Neural progenitor cell (in vitro differentiated cells): ENCODE data around the gene PARP3. TPM values are rescaled to one million over a fixed set of nuclear protein-coding genes. Genes with fewer than 3 reads are reported as not detected.

Source experiments
- DNase-seq: peaks from one replicate; pipeline ENCODE4 v3.0.0-alpha.2; 2016; ENCODE audit warnings: low spot score
- H2AFZ ChIP-seq: fragments of 200-600 bp; sonication (generic); replicated peaks from 2 replicates; pipeline ENCODE4 v1.6.1; 2016; ENCODE audit warnings: antibody characterized with exemption
- H3F3A ChIP-seq: fragments of 200-600 bp; sonication (generic); 2 replicates; pipeline ENCODE4 v1.6.1; 2016; ENCODE audit warnings: antibody characterized with exemption, low read depth
- H3K27ac ChIP-seq: fragments of 200-600 bp; sonication (generic); 2 replicates; pipeline ENCODE4 v1.5.1; 2016; ENCODE audit warnings: mild to moderate bottlenecking
- H3K27me3 ChIP-seq: fragments of 200-600 bp; sonication (generic); 2 replicates; pipeline ENCODE4 v1.6.1; 2016; ENCODE audit warnings: mild to moderate bottlenecking, moderate library complexity
- H3K36me3 ChIP-seq: fragments of 200-600 bp; sonication (generic); 2 replicates; pipeline ENCODE4 v1.5.1; 2016
- H3K4me1 ChIP-seq: fragments of 200-600 bp; sonication (generic); 2 replicates; pipeline ENCODE4 v1.6.1; 2016; ENCODE audit warnings: mixed run types
- H3K4me2 ChIP-seq: fragments of 200-600 bp; sonication (generic); 2 replicates; pipeline ENCODE4 v1.6.1; 2016
- H3K4me3 ChIP-seq: fragments of 200-600 bp; sonication (generic); 2 replicates; pipeline ENCODE4 v1.5.1; 2016
- H3K79me2 ChIP-seq: fragments of 200-600 bp; sonication (generic); 2 replicates; pipeline ENCODE4 v1.6.1; 2016; ENCODE audit warnings: low read depth
- H3K9ac ChIP-seq: fragments of 200-600 bp; sonication (generic); 2 replicates; pipeline ENCODE4 v1.6.1; 2016
- H3K9me3 ChIP-seq: fragments of 200-600 bp; sonication (generic); 2 replicates; pipeline ENCODE4 v1.5.1; 2016; ENCODE audit warnings: low read depth
- H4K20me1 ChIP-seq: fragments of 200-600 bp; sonication (generic); 2 replicates; pipeline ENCODE4 v1.6.1; 2016; ENCODE audit warnings: low read depth
- H3K27ac Mint-ChIP-seq: 3 replicates; pipeline ENCODE4 v1.8.0; 2021; ENCODE audit warnings: mixed read lengths
- H3K27me3 Mint-ChIP-seq: 2 replicates; pipeline ENCODE4 v1.8.0; 2022; ENCODE audit warnings: low read depth, mild to moderate bottlenecking, inconsistent platforms, moderate library complexity, mixed read lengths; ENCODE audit not compliant: insufficient read depth
- H3K36me3 Mint-ChIP-seq: 3 replicates; pipeline ENCODE4 v1.8.0; 2021; ENCODE audit warnings: mixed read lengths
- H3K4me1 Mint-ChIP-seq: 3 replicates; pipeline ENCODE4 v1.8.0; 2021; ENCODE audit warnings: mixed read lengths
- H3K4me3 Mint-ChIP-seq: 3 replicates; pipeline ENCODE4 v1.8.0; 2021; ENCODE audit warnings: mild to moderate bottlenecking, moderate library complexity, mixed read lengths
- H3K9me3 Mint-ChIP-seq: 3 replicates; pipeline ENCODE4 v1.8.0; 2020; ENCODE audit warnings: mixed read lengths
- EZH2 ChIP-seq: fragments of 200-600 bp; sonication (generic); IDR thresholded peaks from 2 replicates; pipeline ENCODE4 v1.6.1; 2017; ENCODE audit warnings: antibody characterized with exemption, mild to moderate bottlenecking, moderate library complexity
- EZH2phosphoT487 ChIP-seq: fragments of 200-600 bp; sonication (generic); IDR thresholded peaks from 2 replicates; pipeline ENCODE4 v1.6.1; 2017; ENCODE audit warnings: antibody characterized with exemption
- total RNA-seq: library from RNA; depleted of rRNA; stranded (reverse); fragments of >200 nt; gene quantifications from 2 replicates; pipeline ENCODE4 v1.2.3, GENCODE V29; 2015; ENCODE audit warnings: low replicate concordance
- TF ChIP-seq, protein P1 (sequence below): fragments of 200-600 bp; sonication (generic); IDR thresholded peaks from 2 replicates; pipeline ENCODE4 v1.5.1; 2017; ENCODE audit warnings: antibody characterized with exemption, mild to moderate bottlenecking

Gene PARP3
- total RNA-seq, 1 donor from 2014 or later, result 3.9 TPM

DNA sequence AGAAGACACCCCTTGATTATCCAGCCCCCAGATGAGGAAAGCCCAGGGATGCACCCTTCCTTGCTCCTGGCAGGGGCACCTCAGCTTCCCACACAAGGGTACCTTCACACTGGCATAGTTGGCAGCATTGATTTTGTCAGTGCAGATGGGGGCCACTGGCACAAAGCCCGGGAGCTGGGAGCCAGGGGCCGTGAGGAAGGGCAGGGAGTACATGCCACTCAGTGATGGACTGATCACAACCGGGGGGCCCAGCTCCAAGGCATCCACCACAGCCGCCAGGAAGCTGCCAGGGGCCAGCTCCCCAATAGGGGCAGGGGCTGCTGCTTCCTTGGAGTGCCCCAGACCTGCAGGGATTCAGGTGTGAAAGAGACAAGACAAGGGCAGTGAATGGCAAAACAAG, 27.7 kb downstream of the PARP3 start:
- TF ChIP-seq, protein P1, sequence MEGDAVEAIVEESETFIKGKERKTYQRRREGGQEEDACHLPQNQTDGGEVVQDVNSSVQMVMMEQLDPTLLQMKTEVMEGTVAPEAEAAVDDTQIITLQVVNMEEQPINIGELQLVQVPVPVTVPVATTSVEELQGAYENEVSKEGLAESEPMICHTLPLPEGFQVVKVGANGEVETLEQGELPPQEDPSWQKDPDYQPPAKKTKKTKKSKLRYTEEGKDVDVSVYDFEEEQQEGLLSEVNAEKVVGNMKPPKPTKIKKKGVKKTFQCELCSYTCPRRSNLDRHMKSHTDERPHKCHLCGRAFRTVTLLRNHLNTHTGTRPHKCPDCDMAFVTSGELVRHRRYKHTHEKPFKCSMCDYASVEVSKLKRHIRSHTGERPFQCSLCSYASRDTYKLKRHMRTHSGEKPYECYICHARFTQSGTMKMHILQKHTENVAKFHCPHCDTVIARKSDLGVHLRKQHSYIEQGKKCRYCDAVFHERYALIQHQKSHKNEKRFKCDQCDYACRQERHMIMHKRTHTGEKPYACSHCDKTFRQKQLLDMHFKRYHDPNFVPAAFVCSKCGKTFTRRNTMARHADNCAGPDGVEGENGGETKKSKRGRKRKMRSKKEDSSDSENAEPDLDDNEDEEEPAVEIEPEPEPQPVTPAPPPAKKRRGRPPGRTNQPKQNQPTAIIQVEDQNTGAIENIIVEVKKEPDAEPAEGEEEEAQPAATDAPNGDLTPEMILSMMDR, result no peak
- TF ChIP-seq EZH2 (no peak), EZH2phosphoT487 (no peak)
- H3K9me3 Mint-ChIP-seq, result no peaks in the 10 kb centered on the region
- Histone ChIP-seq H3K4me3 (no peak overlapping the region), H2AFZ (no peak overlapping the region), H3K27me3 (peaks cover 16% of the 10 kb centered on the region), H4K20me1 (peaks cover 16% of the 10 kb centered on the region), H3K4me1 (peaks cover 49% of the 10 kb centered on the region), H3K9me3 (no peaks in the 10 kb centered on the region), H3F3A (peaks cover 48% of the 10 kb centered on the region), H3K9ac (no peak overlapping the region), H3K4me2 (peak overlapping the region; percentile 93), H3K27ac (no peak overlapping the region), H3K79me2 (no peaks in the 10 kb centered on the region), H3K36me3 (no peaks in the 10 kb centered on the region)
- no peak for DNase-seq
- H3K4me3 Mint-ChIP-seq, result no peak overlapping the region
- peaks cover 55% of the 10 kb centered on the region for H3K4me1 Mint-ChIP-seq
- peaks cover 5% of the 10 kb centered on the region for H3K36me3 Mint-ChIP-seq
- H3K27me3 Mint-ChIP-seq, result peaks cover 9% of the 10 kb centered on the region
- H3K27ac Mint-ChIP-seq, result no peak overlapping the region

DNA sequence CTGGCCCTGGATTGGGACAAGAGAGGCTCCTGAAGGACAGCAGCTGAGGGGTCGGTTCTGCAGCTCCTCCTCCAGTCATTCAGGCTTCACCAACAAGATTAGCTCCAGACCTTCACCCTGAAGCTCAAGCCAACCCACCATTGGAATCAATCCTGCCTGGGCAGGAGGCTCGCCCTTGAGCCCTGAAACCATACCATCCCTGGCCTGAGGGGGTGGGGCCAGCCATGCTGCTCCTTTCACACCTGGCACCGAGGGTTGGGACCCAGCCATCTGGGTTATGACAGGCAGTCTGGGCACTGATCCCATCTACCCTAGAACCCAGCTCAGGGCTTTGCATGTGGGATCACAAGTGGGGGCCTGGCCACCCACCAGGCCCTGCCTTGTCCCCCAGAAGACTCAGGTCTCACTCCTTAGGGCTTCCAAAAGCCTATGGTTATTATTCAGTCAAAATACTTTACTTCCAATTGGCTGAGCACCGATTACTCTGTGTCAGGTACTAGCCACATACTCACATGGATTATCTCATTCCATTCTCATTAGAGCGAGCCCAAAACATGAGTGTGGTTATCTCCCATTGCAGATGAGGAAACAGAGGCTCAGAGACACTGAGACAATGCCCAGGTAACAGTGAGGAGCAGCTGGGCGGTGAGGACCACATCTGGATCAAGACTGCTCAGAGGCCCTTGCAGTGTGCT, 28.6 kb downstream of the PARP3 start:
- peaks cover 7% of the 10 kb centered on the region for H3K27me3 Mint-ChIP-seq
- Histone ChIP-seq H3K27ac (no peak overlapping the region), H3K36me3 (no peaks in the 10 kb centered on the region), H3K9me3 (no peaks in the 10 kb centered on the region), H4K20me1 (peaks cover 6% of the 10 kb centered on the region), H3K4me2 (no peak overlapping the region), H3K4me1 (peaks cover 47% of the 10 kb centered on the region), H2AFZ (no peak overlapping the region), H3K27me3 (peaks cover 24% of the 10 kb centered on the region), H3K4me3 (no peak overlapping the region), H3F3A (peaks cover 53% of the 10 kb centered on the region), H3K79me2 (no peaks in the 10 kb centered on the region), H3K9ac (no peak overlapping the region)
- no peaks in the 10 kb centered on the region for H3K36me3 Mint-ChIP-seq
- H3K9me3 Mint-ChIP-seq, result no peaks in the 10 kb centered on the region
- H3K27ac Mint-ChIP-seq, result no peak overlapping the region
- peaks cover 52% of the 10 kb centered on the region for H3K4me1 Mint-ChIP-seq
- H3K4me3 Mint-ChIP-seq, result peak overlapping the region; percentile 43
- TF ChIP-seq EZH2 (no peak), EZH2phosphoT487 (no peak)
- TF ChIP-seq, protein P1, result no peak
- DNase-seq, result no peak

DNA sequence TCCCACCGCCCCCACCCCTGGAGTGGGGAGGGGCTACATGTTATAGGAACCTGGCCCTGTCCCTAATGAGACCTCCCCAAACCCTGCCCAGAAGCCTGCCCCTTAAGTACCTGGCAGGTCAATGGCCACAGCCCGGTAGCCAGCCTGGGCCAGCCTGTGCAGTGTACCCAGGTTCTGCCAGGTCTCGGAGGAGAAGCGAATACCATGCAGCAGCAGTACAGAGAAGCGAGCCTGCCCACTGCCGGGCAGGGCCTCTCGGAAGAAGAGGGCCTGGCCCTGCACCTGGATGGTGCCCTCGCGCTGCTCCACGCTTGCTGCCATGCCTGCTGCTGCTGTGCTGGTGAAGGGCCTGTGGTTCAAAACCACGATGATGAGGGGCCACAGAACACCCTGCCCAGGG, 29.2 kb downstream of the PARP3 start:
- Mint-ChIP-seq H3K36me3 (no peaks in the 10 kb centered on the region), H3K9me3 (no peaks in the 10 kb centered on the region), H3K4me1 (peaks cover 51% of the 10 kb centered on the region), H3K27ac (no peak overlapping the region), H3K4me3 (peak overlapping the region; percentile 43), H3K27me3 (peaks cover 7% of the 10 kb centered on the region)
- no peak overlapping the region for H3K4me3 ChIP-seq
- H3K9me3 ChIP-seq, result no peaks in the 10 kb centered on the region
- no peak overlapping the region for H2AFZ ChIP-seq
- DNase-seq, result no peak
- peaks cover 56% of the 10 kb centered on the region for H3F3A ChIP-seq
- no peak overlapping the region for H3K9ac ChIP-seq
- peaks cover 44% of the 10 kb centered on the region for H3K4me1 ChIP-seq
- no peaks in the 10 kb centered on the region for H3K79me2 ChIP-seq
- no peak overlapping the region for H3K4me2 ChIP-seq
- no peaks in the 10 kb centered on the region for H3K36me3 ChIP-seq
- TF ChIP-seq EZH2 (no peak), EZH2phosphoT487 (no peak)
- TF ChIP-seq, protein P1, result no peak
- peaks cover 2% of the 10 kb centered on the region for H4K20me1 ChIP-seq
- no peak overlapping the region for H3K27ac ChIP-seq
- H3K27me3 ChIP-seq, result peaks cover 30% of the 10 kb centered on the region
